Uterus (tissue), 2 donors: Measurements from ENCODE around the gene KIF5A.

ENCODE experiments used
- POLR2A ChIP-seq, 2 donors: fragments of 450-650 bp; IDR thresholded peaks; one replicate each; pipeline ENCODE4 v1.6.1; 2016; ENCODE audit warnings: antibody characterized with exemption in 2 of 2, mild to moderate bottlenecking in 1 of 2, moderate library complexity in 1 of 2
- TF ChIP-seq, protein P1 (sequence below), 4 experiments: fragments of 200-600 bp in 2 of 4; fragments of 450-650 bp in 2 of 4; sonication (generic) in 2 of 4; IDR thresholded peaks; one replicate each; pipeline ENCODE4 v1.5.1; 2016 to 2019; ENCODE audit warnings: antibody characterized with exemption in 4 of 4, mild to moderate bottlenecking in 2 of 4, moderate library complexity in 1 of 4

DNA sequence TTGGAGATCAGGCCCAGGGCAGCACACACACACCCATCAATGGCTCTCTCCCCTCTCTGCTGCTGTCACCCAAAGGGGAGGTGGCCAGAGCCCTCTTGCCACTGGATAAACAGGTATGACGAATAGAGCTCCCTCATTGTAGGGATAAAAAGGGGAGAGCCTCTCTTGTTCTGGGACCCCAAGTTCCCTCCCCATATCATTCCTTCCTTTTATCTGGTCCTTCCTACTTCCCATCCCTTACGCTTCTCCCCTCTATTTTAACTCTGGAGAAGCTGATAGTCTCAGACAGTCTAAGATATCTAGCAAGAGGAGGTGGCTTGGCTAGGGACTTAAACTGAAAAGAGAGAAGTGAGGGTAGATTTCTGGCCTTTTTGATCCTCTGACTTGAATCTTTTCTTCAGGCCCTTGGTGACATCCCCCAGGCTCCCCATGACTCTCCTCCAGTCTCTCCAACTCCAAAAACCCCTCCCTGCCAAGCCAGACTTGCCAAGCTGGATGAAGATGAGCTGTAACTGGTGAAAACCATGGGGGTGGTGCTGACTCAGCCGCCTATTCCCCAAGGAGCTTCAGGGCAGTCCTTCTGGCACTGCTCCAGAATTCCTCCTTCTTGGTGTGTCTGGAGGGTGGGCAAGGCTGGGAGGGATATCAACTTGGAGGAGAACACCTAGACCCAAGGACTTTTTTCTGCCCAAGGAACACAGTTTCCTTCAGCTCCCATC, 66.7 kb downstream of the KIF5A start:
- TF ChIP-seq, protein P1, sequence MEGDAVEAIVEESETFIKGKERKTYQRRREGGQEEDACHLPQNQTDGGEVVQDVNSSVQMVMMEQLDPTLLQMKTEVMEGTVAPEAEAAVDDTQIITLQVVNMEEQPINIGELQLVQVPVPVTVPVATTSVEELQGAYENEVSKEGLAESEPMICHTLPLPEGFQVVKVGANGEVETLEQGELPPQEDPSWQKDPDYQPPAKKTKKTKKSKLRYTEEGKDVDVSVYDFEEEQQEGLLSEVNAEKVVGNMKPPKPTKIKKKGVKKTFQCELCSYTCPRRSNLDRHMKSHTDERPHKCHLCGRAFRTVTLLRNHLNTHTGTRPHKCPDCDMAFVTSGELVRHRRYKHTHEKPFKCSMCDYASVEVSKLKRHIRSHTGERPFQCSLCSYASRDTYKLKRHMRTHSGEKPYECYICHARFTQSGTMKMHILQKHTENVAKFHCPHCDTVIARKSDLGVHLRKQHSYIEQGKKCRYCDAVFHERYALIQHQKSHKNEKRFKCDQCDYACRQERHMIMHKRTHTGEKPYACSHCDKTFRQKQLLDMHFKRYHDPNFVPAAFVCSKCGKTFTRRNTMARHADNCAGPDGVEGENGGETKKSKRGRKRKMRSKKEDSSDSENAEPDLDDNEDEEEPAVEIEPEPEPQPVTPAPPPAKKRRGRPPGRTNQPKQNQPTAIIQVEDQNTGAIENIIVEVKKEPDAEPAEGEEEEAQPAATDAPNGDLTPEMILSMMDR (IDR thresholded peaks at IDR 0.05), result no peak
- TF ChIP-seq POLR2A (IDR thresholded peaks at IDR 0.05), result no peak
